HepG2 (cell line): ENCODE results near the gene GPATCH2. TPM values are rescaled to one million over a fixed set of nuclear protein-coding genes. Genes with fewer than 3 reads are reported as not detected.

Experiments used
- ATAC-seq: fragments of 200-7000 bp; cut with Tn5 transposase; 3 replicates; pipeline ENCODE4 v1.9.1; 2020; ENCODE audit warnings: mild to moderate bottlenecking, moderate library complexity
- BruUV-seq: library from RNA; stranded (reverse); fragments of 400-500 nt; replicated peaks from 2 replicates; lab custom pipeline; 2021; lab: Mats Ljungman, UMichigan
- CTCF ChIA-PET: fragments of 300-600 bp; formaldehyde crosslinking; extraction: SDS; loops from one replicate; lab custom pipeline; 2021; ENCODE audit warnings: low total read pairs, inconsistent platforms, low intra/inter-chr PET ratio; lab: Yijun Ruan, JAX
- POLR2A ChIA-PET: fragments of 350-600 bp; sonication (Branson Sonifier 250); formaldehyde crosslinking; loops from one replicate; lab custom pipeline; 2020; ENCODE audit warnings: antibody characterized with exemption, inconsistent platforms; lab: Yijun Ruan, JAX
- DNase-seq: peaks from one replicate; pipeline ENCODE4 v3.0.0-alpha.2; 2015; ENCODE audit warnings: low spot score
- FAIRE-seq: peaks from 3 replicates; lab custom pipeline; 2011; peaks lifted over from hg19 to GRCh38; lab: Jason Lieb, UNC
- H2AFZ ChIP-seq: one replicate; pipeline ENCODE4 v1.6.1; 2011; ENCODE audit warnings: low read length, inconsistent platforms
- H3K27ac ChIP-seq: fragments of 300-600 bp; 3 replicates; pipeline ENCODE4 v1.8.0; 2011; ENCODE audit warnings: mixed run types, mild to moderate bottlenecking, mixed read lengths, low read length, inconsistent platforms; ENCODE audit not compliant: insufficient read depth; ENCODE audit errors: extremely low read length
- H3K27me3 ChIP-seq, 2 experiments: fragments of 200-600 bp in 1 of 2; 2 replicates in 1 of 2; 3 replicates in 1 of 2; pipeline versions ENCODE4 v1.6.0 to v1.8.0; 2011; ENCODE audit warnings: low read length in 2 of 2, mild to moderate bottlenecking in 2 of 2, moderate library complexity in 2 of 2, inconsistent platforms in 1 of 2; ENCODE audit not compliant: insufficient read depth in 2 of 2, control insufficient read depth in 1 of 2
- H3K36me3 ChIP-seq, 2 experiments: fragments of 200-600 bp in 1 of 2; replicated peaks in 1 of 2; 2 replicates in 1 of 2; 3 replicates in 1 of 2; pipeline versions ENCODE4 v1.5.1 to v1.8.0; 2011; ENCODE audit warnings: low read length in 2 of 2, inconsistent platforms in 1 of 2; ENCODE audit not compliant: insufficient read depth in 2 of 2, control insufficient read depth in 1 of 2
- H3K4me1 ChIP-seq: 2 replicates; pipeline ENCODE4 v1.5.1; 2012; ENCODE audit warnings: low read length, inconsistent platforms; ENCODE audit not compliant: insufficient read depth
- H3K4me2 ChIP-seq: 2 replicates; pipeline ENCODE4 v1.6.0; 2011; ENCODE audit warnings: low read depth, low read length, inconsistent platforms
- H3K4me3 ChIP-seq, 3 experiments: fragments of 200-600 bp in 1 of 3; sonication (generic), shearing (Covaris generic) in 1 of 3; replicated peaks in 1 of 3; 2 replicates each; pipeline ENCODE4 v1.5.1; 2011 to 2016; ENCODE audit warnings: low read length in 3 of 3, inconsistent platforms in 2 of 3, low read depth in 2 of 3, mild to moderate bottlenecking in 2 of 3, control low read depth in 1 of 3, mixed read lengths in 1 of 3; ENCODE audit not compliant: insufficient read depth in 1 of 3
- H3K79me2 ChIP-seq: one replicate; pipeline ENCODE4 v1.6.1; 2011; ENCODE audit warnings: low read length, inconsistent platforms; ENCODE audit not compliant: insufficient read depth
- H3K9ac ChIP-seq: 2 replicates; pipeline ENCODE4 v1.6.0; 2011; ENCODE audit warnings: mild to moderate bottlenecking, low read depth, low read length, inconsistent platforms; ENCODE audit not compliant: insufficient read depth
- H3K9me3 ChIP-seq: 2 replicates; pipeline ENCODE4 v1.5.1; 2012; ENCODE audit warnings: mild to moderate bottlenecking, low read length
- H4K20me1 ChIP-seq: 2 replicates; pipeline ENCODE4 v1.6.0; 2011; ENCODE audit warnings: inconsistent platforms, mild to moderate bottlenecking, low read length, moderate library complexity; ENCODE audit not compliant: insufficient read depth
- ASH2L ChIP-seq: fragments of 300-600, 200-600 bp; sonication (generic); IDR thresholded peaks from 2 replicates; pipeline ENCODE4 v1.7.0; 2017; ENCODE audit warnings: low read depth, mild to moderate bottlenecking, moderate library complexity, mixed read lengths, low read length; ENCODE audit not compliant: insufficient read length
- NR3C1 ChIP-seq: sonication (generic); formaldehyde crosslinking; IDR thresholded peaks from 2 replicates; pipeline ENCODE4 v1.4.0; 2020; ENCODE audit warnings: missing genetic modification reagents
- PHF20 ChIP-seq: sonication (generic); formaldehyde crosslinking; IDR thresholded peaks from 2 replicates; pipeline ENCODE4 v1.5.0; 2020; ENCODE audit warnings: mild to moderate bottlenecking, missing genetic modification reagents
- RNF2 ChIP-seq: fragments of 450-650 bp; conservative IDR thresholded peaks from 2 replicates; pipeline ENCODE4 v1.6.1; 2016; ENCODE audit warnings: low read depth
- TBX3 ChIP-seq: fragments of 450-650 bp; IDR thresholded peaks from 2 replicates; pipeline ENCODE4 v1.6.1; 2017; ENCODE audit warnings: antibody characterized with exemption, mild to moderate bottlenecking, inconsistent platforms, borderline replicate concordance
- ZNF143 ChIP-seq: sonication (generic); formaldehyde crosslinking; IDR thresholded peaks from 2 replicates; pipeline ENCODE4 v1.4.0; 2020; ENCODE audit warnings: missing genetic modification reagents
- ZNF713 ChIP-seq: sonication (generic); formaldehyde crosslinking; IDR thresholded peaks from 2 replicates; pipeline ENCODE4 v1.4.0; 2020; ENCODE audit warnings: mild to moderate bottlenecking, missing genetic modification reagents
- WGBS: methylation state at CpG from one replicate; pipeline ENCODE4 v1.1.6; 2017; ENCODE audit warnings: low lambda C conversion rate; 5-methylcytosine and 5-hydroxymethylcytosine counted together
- in situ Hi-C: cut with HindIII; loops from 2 replicates; pipeline ENCODE4 v1.10.0; 2017; ENCODE audit warnings: low pct_unique_long_range_greater_than_20kb; ENCODE audit not compliant: extremely low pct_ligation_motif_present
- intact Hi-C: fragments of 100-400 bp; cut with micrococcal nuclease; formaldehyde crosslinking; loops from one replicate; pipeline ENCODE4 v1.10.0; 2022; ENCODE audit not compliant: unreplicated experiment
- polyA plus RNA-seq, 8 experiments: library from polyadenylated mRNA; depleted of rRNA in 3 of 8; stranded (reverse) in 7 of 8; unstranded in 1 of 8; fragments of >200 nt; fragmentation: Illumina TruSeq in 4 of 8; extraction: Trizol in 4 of 8; gene quantifications; 2 replicates each; pipeline versions ENCODE4 v1.2.1 to v1.2.3, GENCODE V29; 2011 to 2016; ENCODE audit warnings: low read depth in 4 of 8, missing spikeins in 1 of 8, mixed read lengths in 1 of 8; ENCODE audit not compliant: insufficient read depth in 1 of 8
- total RNA-seq, 5 experiments: library from RNA; depleted of rRNA; stranded (reverse); fragments of >200 nt; fragmentation: Illumina TruSeq; extraction: Trizol; gene quantifications; 2 replicates each; pipeline ENCODE4 v1.2.3, GENCODE V29; 2016; ENCODE audit warnings: low read depth in 1 of 5
- TF ChIP-seq, protein P1 (sequence below): sonication (generic); formaldehyde crosslinking; IDR thresholded peaks from 2 replicates; pipeline ENCODE4 v1.8.1; 2022; ENCODE audit warnings: mild to moderate bottlenecking, missing genetic modification reagents

GPATCH2 gene
- total and polyA plus RNA-seq, 2 of the 13 experiments (the other 11 are each of a cell fraction or from before 2014, with no cell fraction given) = 3.5 to 15.7 TPM

DNA sequence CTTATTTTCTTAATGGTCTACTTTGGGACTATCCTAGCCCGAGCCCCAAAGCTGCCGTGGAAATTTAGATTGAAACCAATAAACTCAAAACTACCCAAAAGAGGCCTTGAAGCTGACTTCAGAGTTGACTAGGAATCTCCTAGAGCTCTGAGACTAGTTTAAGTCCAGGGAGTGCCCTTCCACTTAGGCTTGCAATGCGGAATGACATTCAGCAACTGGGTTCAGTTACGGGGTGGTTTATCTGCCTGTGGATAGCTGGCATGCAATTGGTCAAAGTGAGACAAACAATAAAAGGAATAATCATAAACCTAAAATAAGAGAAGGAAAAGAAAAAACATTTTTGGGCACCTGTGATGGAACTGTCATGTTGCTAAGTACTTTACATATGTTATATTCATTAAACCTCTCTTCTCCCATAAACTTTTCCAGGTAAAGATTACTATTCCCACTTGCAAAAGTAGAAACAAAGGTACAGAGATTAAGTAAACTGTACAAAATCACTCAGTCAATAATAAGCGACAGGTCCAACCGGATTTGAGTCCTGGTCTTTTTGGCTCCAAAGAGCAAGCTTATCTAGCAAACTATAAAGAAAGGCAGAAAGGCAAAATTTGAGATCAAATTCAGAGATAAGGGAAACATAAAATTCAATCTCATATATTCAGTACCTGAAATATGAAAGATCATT lies 56.5 kb downstream of the GPATCH2 start (continued):
- TF ChIP-seq ASH2L = peak; percentile 49
- TF ChIP-seq TBX3 = no peak
- TF ChIP-seq, all 625 proteins: peak for 34

DNA sequence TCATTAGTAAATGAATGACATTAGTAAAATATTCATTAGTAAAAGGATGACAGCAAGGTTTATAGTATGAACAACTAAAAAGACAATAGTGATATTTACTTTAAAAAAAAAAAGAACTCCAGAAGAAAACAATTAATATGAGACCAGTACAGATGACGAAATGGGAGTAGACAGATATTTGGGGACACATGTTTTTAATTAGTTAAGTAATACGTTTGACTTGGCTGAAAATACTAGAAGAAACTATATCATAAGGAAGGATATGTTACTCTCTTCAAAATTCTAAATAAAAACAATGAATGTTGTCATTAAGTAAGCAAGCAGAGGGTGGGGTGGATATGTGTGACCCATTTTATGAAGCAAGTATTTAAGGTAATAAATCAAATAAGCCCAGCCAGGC lies 61.9 kb downstream of the GPATCH2 start:
- Histone ChIP-seq H3K4me3 (no peak overlapping the region), H3K9me3 (no peaks in the 10 kb centered on the region), H3K27me3 (no peaks in the 10 kb centered on the region), H3K9ac (no peak overlapping the region), H3K4me2 (no peak overlapping the region), H3K36me3 (no peaks in the 10 kb centered on the region), H2AFZ (no peak overlapping the region), H3K79me2 (no peaks in the 10 kb centered on the region), H3K27ac (no peak overlapping the region), H4K20me1 (no peaks in the 10 kb centered on the region), H3K4me1 (peaks cover 18% of the 10 kb centered on the region)
- TF ChIP-seq NR3C1 (CRISPR knock-in tag) (no peak), PHF20 (no peak), ZNF143 (CRISPR knock-in tag) (no peak), ZNF713 (no peak), RNF2 (no peak)
- TF ChIP-seq, protein P1, sequence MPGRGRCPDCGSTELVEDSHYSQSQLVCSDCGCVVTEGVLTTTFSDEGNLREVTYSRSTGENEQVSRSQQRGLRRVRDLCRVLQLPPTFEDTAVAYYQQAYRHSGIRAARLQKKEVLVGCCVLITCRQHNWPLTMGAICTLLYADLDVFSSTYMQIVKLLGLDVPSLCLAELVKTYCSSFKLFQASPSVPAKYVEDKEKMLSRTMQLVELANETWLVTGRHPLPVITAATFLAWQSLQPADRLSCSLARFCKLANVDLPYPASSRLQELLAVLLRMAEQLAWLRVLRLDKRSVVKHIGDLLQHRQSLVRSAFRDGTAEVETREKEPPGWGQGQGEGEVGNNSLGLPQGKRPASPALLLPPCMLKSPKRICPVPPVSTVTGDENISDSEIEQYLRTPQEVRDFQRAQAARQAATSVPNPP (CRISPR knock-in tag) = no peak
- ATAC-seq = no peak
- intact Hi-C loops = no loop called here
- FAIRE-seq = no peak
- DNase-seq = no peak
- 97% methylated on average over 2 of the region's 2 CpGs for WGBS
- POLR2A ChIA-PET = no interaction called here
- CTCF ChIA-PET = no interaction called here
- in situ Hi-C loops = no loop called here
- no TSS peak for BruUV-seq
